Keratinocyte (primary cell): ENCODE results near the gene NALCN.

Source experiments
- CTCF ChIP-seq, 3 experiments: IDR thresholded peaks in 1 of 3; conservative IDR thresholded peaks in 1 of 3; optimal IDR thresholded peaks in 1 of 3; 2 replicates in 2 of 3; 3 replicates in 1 of 3; pipeline versions ENCODE3 to v1.5.1; 2011; ENCODE audit warnings: low read length in 3 of 3, mild to moderate bottlenecking in 3 of 3, moderate library complexity in 2 of 3, control low read depth in 1 of 3, inconsistent platforms in 1 of 3; ENCODE audit not compliant: insufficient read depth in 2 of 3; ENCODE audit errors: extremely low read depth in 1 of 3
- EZH2 ChIP-seq: IDR thresholded peaks from one replicate; pipeline ENCODE4 v1.6.1; 2012; ENCODE audit warnings: inconsistent platforms, mild to moderate bottlenecking, low read length, moderate library complexity

DNA sequence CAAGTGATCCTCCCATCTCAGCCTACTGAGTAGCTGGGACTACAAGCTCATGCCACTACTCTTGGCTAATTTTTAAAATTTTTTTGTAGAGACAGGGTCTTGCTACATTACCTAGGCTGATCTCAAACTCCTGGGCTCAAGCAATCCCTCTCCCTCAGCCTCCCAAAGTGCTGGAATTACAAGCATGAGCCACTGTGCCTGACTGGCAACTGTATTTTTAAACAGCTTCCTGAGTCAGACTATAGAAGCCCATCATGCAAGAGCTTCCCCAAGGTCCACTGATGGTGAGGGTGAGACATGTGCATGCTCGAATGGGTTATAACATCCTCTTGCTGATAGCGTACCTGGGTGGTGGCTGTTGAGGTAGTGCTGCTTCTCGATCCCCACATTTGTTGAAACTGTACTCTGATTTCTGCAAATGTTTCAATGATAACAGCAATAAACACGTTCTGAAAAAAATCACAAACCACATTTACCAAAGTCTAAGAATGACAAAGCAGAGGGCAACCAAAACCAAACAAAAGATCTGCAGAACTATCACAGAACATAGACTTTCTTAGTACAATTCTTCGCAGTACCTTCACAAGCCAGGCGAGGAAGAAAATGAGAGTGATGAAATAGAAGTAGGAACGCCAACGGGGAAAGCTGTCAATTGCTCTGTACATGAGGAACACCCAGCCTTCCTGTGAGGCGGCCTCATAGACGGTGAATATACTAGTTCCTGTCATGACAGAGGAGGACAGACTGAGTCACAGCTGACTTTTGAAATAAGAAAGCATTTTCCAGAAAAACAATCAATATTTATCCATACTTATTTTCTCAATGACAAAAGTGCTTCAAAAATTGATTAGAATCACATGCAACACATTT is 124.4 kb downstream of the NALCN start:
- no peak for TF ChIP-seq CTCF (optimal IDR thresholded peaks at IDR 0.05 in 1 of 3, IDR thresholded peaks at IDR 0.05 in 1 of 3, conservative IDR thresholded peaks at IDR 0.05 in 1 of 3; ENCODE audit: extremely low read depth in 1 of 3, insufficient read depth in 2 of 3, low read length in 3 of 3)
- TF ChIP-seq EZH2 = no peak
